Stomach (tissue), 4 donors: Measurements from ENCODE around the gene CYP20A1.

Experiments used
- CTCF ChIP-seq, 7 experiments: fragments of 450-650 bp in 4 of 7; fragments of 200-600 bp in 3 of 7; sonication (generic) in 3 of 7; IDR thresholded peaks; one replicate each; pipeline ENCODE4 v1.5.1; 2016 to 2019; ENCODE audit warnings: antibody characterized with exemption in 7 of 7, control low read depth in 2 of 7, mild to moderate bottlenecking in 1 of 7
- POLR2A ChIP-seq, 4 donors: fragments of 450-650 bp; IDR thresholded peaks; one replicate each; pipeline ENCODE4 v1.6.1; 2016; ENCODE audit warnings: antibody characterized with exemption in 4 of 4, control low read depth in 2 of 4, mild to moderate bottlenecking in 1 of 4, moderate library complexity in 1 of 4

DNA sequence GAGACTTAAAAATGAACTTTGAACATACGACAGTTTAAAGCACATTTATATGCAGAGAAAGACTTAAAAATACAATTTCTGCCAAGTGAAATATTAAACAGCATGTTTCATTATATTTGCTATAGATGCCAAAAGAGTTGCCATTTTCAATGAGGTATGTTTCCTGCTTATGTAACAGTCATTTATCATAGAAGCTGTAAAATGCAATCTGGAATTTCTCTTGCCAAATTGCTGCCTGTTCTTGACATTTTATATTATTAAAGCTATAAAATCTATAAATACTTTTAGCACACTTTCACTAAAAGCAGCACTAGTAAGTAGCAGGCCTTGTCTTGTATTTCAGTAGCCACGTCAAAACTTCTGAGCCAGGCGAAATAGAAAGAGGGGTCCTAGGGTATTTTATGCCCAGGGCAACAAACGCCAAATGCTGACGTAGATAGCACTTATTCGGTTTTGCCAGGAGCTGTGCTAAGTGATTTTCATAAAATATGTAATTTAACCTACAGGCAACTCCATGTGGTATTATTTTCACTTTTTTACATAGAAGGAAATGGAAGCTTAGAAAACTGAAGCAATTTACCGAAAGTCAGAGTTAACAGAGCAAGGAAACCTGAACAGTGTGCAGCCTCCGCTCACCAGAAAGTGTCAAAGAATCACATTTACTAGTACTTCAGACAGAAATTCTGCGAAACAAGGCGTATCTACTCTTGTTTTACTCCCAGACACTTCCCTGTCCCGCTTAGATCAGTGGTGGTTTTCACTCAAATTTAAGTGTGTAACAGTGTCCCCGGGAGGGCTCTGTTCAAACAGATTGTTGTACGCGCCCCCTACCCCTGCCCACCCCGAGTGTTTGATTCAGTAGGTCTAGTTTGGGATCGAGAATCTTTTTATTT lies 1.2 kb upstream of the CYP20A1 start:
- TF ChIP-seq CTCF (IDR thresholded peaks at IDR 0.05) (no peak), POLR2A (IDR thresholded peaks at IDR 0.05) (no peak)
